A549 (cell line): Measurements from ENCODE around the gene MED14. TPM values are rescaled to one million over a fixed set of nuclear protein-coding genes. Genes with fewer than 3 reads are reported as not detected.

Experiments used
- ATAC-seq, 2 experiments: fragments of 200-7000 bp in 1 of 2; fragments of >200 bp in 1 of 2; cut with Nextera tagmentation in 1 of 2; cut with Tn5 transposase in 1 of 2; 3 replicates each; pipeline versions ENCODE4 v1.8.0 to v1.9.1; 2018 to 2020; ENCODE audit warnings: mild to moderate bottlenecking in 1 of 2, moderate library complexity in 1 of 2
- CTCF ChIA-PET: fragments of 300-600 bp; sonication (Branson Sonifier 250); formaldehyde crosslinking; extraction: SDS; loops from one replicate; lab custom pipeline; 2021; ENCODE audit warnings: antibody characterized with exemption, inconsistent platforms; lab: Yijun Ruan, JAX
- POLR2A ChIA-PET: fragments of 350-600 bp; formaldehyde crosslinking; extraction: SDS; loops from one replicate; lab custom pipeline; 2021; ENCODE audit warnings: antibody characterized with exemption, inconsistent platforms; lab: Yijun Ruan, JAX
- DNase-seq, 2 experiments: peaks; one replicate each; pipeline versions ENCODE4 v3.0.0 to v3.0.0-alpha.2; 2011 to 2016; ENCODE audit warnings: low read depth in 1 of 2, low spot score in 1 of 2
- FAIRE-seq: peaks from 2 replicates; lab custom pipeline; 2011; peaks lifted over from hg19 to GRCh38; lab: Jason Lieb, UNC
- H3K27ac ChIP-seq, 2 experiments: fragments of >200 bp; sonication (Bioruptor Twin); formaldehyde crosslinking; 3 replicates each; pipeline ENCODE4 v1.5.1; 2016 to 2017
- H3K4me1 ChIP-seq: fragments of >200 bp; sonication (Bioruptor Twin); formaldehyde crosslinking; 3 replicates; pipeline ENCODE4 v1.6.1; 2016
- H3K4me2 ChIP-seq: fragments of >200 bp; sonication (Bioruptor Twin); formaldehyde crosslinking; 3 replicates; pipeline ENCODE4 v1.6.1; 2016
- H3K4me3 ChIP-seq: fragments of >200 bp; sonication (Bioruptor Twin); formaldehyde crosslinking; 3 replicates; pipeline ENCODE4 v1.5.1; 2016
- H3K9me3 ChIP-seq: fragments of >200 bp; sonication (Bioruptor Twin); formaldehyde crosslinking; 3 replicates; pipeline ENCODE4 v1.6.1; 2016
- CHD4 ChIP-seq: fragments of 200-600 bp; sonication (generic); IDR thresholded peaks from 2 replicates; pipeline ENCODE4 v1.6.1; 2016; ENCODE audit warnings: antibody characterized with exemption, mild to moderate bottlenecking, borderline replicate concordance
- EP300 ChIP-seq, 2 experiments: fragments of >200 bp; sonication (Bioruptor Twin); formaldehyde crosslinking; IDR thresholded peaks; 2 replicates in 1 of 2; 3 replicates in 1 of 2; pipeline ENCODE4 v1.6.1; 2016 to 2017
- ESRRA ChIP-seq: fragments of 150-350 bp; IDR thresholded peaks from 2 replicates; pipeline ENCODE4 v1.6.1; 2014; ENCODE audit warnings: mild to moderate bottlenecking, low read length, borderline replicate concordance
- HDAC2 ChIP-seq: fragments of 200-600 bp; sonication (generic); IDR thresholded peaks from 2 replicates; pipeline ENCODE4 v1.6.1; 2016
- HOXA7 ChIP-seq: fragments of 250-450 bp; sonication (Bioruptor Pico); IDR thresholded peaks from 2 replicates; pipeline ENCODE4 v1.5.0; 2020; ENCODE audit warnings: mild to moderate bottlenecking, moderate library complexity
- MAX ChIP-seq: IDR thresholded peaks from 2 replicates; pipeline ENCODE4 v1.6.1; 2012
- RAD21 ChIP-seq, 2 experiments: fragments of >200 bp in 1 of 2; sonication (Bioruptor Twin) in 1 of 2; formaldehyde crosslinking in 1 of 2; IDR thresholded peaks in 1 of 2; conservative IDR thresholded peaks in 1 of 2; 2 replicates in 1 of 2; 3 replicates in 1 of 2; pipeline ENCODE4 v1.6.1; 2012 to 2018; ENCODE audit warnings: inconsistent platforms in 1 of 2
- REST ChIP-seq: fragments of 200-600 bp; sonication (generic); IDR thresholded peaks from 2 replicates; pipeline ENCODE4 v1.6.1; 2016; ENCODE audit warnings: antibody characterized with exemption, mild to moderate bottlenecking, moderate library complexity
- ZNF302 ChIP-seq: fragments of 250-450 bp; sonication (Bioruptor Pico); IDR thresholded peaks from 2 replicates; pipeline ENCODE4 v1.9.0; 2021; ENCODE audit warnings: inconsistent platforms, mild to moderate bottlenecking, moderate library complexity
- WGBS: methylation state at CpG from one replicate; pipeline ENCODE4 v1.1.6; 2017; ENCODE audit errors: missing lambda C conversion rate; 5-methylcytosine and 5-hydroxymethylcytosine counted together
- polyA plus RNA-seq, 4 experiments: library from polyadenylated mRNA; depleted of rRNA in 3 of 4; stranded (reverse); fragments of >200 nt; fragmentation: RNase III in 1 of 4; extraction: RNeasy Plus Mini Kit Qiagen cat#74134 plus additional on column Dnase treatment in 1 of 4; gene quantifications; 2 replicates in 3 of 4; 3 replicates in 1 of 4; pipeline ENCODE4 v1.2.3, GENCODE V29; 2011 to 2017
- TF ChIP-seq, protein P1 (sequence below): fragments of >200 bp; sonication (Bioruptor Twin); formaldehyde crosslinking; IDR thresholded peaks from 3 replicates; pipeline ENCODE4 v1.6.1; 2016
- TF ChIP-seq, protein P2 (sequence below): fragments of >200 bp; sonication (Bioruptor Twin); formaldehyde crosslinking; IDR thresholded peaks from 3 replicates; pipeline ENCODE4 v1.5.1; 2016
- TF ChIP-seq, protein P3 (sequence below): IDR thresholded peaks from 2 replicates; pipeline ENCODE4 v1.6.1; 2012
- TF ChIP-seq, protein P4 (sequence below): fragments of 250-450 bp; sonication (Bioruptor Pico); IDR thresholded peaks from 2 replicates; pipeline ENCODE4 v1.5.0; 2021; ENCODE audit warnings: mild to moderate bottlenecking, moderate library complexity, borderline replicate concordance

MED14 gene
- polyA plus RNA-seq, 2 of the 4 experiments (the other 2 are of a cell fraction): 26.8 to 62.0 TPM

DNA sequence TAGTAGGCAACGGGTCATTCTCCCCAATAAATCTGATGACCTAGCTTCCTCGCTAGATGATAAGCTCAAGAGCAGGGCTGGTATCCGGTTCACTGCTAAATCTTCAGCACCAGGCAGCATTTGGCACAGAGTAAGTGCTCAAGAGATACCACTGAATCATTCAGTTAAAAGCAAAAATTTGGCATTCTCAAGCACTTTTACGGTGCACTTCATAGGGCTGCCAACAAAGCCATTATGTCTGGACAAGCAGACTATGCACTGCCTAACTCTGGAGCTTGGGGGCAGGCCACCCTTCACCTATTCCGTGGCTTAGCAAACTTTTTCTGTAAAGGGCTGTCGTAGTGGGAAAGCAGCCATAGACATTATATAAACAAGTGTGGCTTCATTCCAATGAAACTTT, 64.2 kb downstream of the MED14 start:
- whole genome bisulfite sequencing: 78% methylated on average over 6 of the region's 6 CpGs
- Histone ChIP-seq H3K4me2 (no peak overlapping the region), H3K27ac (no peak overlapping the region), H3K4me3 (no peak overlapping the region), H3K4me1 (no peaks in the 10 kb centered on the region), H3K9me3 (no peaks in the 10 kb centered on the region)
- no peak for ATAC-seq
- POLR2A ChIA-PET: no interaction called here
- no peak for DNase-seq
- TF ChIP-seq MAX: no peak
- TF ChIP-seq, protein P1, sequence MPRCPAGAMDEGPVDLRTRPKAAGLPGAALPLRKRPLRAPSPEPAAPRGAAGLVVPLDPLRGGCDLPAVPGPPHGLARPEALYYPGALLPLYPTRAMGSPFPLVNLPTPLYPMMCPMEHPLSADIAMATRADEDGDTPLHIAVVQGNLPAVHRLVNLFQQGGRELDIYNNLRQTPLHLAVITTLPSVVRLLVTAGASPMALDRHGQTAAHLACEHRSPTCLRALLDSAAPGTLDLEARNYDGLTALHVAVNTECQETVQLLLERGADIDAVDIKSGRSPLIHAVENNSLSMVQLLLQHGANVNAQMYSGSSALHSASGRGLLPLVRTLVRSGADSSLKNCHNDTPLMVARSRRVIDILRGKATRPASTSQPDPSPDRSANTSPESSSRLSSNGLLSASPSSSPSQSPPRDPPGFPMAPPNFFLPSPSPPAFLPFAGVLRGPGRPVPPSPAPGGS: no peak
- no peak for FAIRE-seq
- CTCF ChIA-PET: interaction anchor here (0.8 kb wide), 1 partner anchor 18 kb away, joined by 3 read pairs; no protein-coding TSS in a partner anchor

DNA sequence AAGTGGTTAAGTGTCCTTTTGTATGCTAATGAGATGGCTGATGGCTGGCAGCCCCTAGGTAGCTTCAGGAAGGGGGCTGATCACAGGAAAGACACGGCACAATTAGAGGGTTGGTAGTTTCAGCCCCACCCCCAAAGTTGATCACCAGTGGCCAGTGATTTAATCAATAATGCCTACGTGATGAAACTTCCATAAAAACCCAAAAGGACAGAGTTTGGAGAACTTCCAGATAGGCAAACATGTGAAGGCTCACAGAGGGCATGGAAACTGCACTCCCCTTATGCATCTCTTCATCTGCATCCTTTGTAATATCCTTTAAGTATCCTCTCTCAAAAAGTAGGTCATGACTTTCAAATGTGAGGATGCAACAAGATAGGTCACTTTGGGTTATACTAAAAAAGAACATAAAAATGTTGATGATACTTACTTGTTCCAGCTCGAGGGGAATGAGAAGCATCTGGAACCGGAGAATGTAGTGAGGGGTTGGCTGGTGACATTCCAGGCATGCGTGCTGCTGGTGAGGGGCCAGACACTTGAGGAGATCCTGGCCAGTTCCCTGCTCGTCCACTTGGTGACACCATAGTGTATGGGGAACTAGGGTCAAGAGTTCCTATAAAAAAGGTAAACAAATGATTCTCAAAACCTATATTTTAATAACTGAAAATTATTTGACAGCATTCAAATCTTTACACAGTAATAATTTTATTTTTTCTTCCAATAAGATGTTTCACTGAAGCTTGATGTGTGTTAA, 71.3 kb downstream of the MED14 start:
- 65% methylated on average over 6 of the region's 6 CpGs for WGBS
- H3K4me1 ChIP-seq: no peaks in the 10 kb centered on the region
- ChIA-PET POLR2A (no interaction called here), CTCF (interaction anchor here (0.8 to 2.9 kb wide), 4 partner anchors 10 to 451 kb away, joined by 3 to 11 read pairs (median 4); no protein-coding TSS in a partner anchor)
- no peaks in the 10 kb centered on the region for H3K9me3 ChIP-seq
- no peak for TF ChIP-seq HOXA7 (CRISPR knock-in tag)
- TF ChIP-seq, protein P1: no peak
- no peak for TF ChIP-seq HDAC2
- peak in 1 of 2 experiments; percentile 33; a peak in 3 of 5 replicates for TF ChIP-seq RAD21 (conservative IDR thresholded peaks at IDR 0.05 in 1 of 2, IDR thresholded peaks at IDR 0.05 in 1 of 2)
- no peak for TF ChIP-seq ESRRA
- TF ChIP-seq, protein P2, sequence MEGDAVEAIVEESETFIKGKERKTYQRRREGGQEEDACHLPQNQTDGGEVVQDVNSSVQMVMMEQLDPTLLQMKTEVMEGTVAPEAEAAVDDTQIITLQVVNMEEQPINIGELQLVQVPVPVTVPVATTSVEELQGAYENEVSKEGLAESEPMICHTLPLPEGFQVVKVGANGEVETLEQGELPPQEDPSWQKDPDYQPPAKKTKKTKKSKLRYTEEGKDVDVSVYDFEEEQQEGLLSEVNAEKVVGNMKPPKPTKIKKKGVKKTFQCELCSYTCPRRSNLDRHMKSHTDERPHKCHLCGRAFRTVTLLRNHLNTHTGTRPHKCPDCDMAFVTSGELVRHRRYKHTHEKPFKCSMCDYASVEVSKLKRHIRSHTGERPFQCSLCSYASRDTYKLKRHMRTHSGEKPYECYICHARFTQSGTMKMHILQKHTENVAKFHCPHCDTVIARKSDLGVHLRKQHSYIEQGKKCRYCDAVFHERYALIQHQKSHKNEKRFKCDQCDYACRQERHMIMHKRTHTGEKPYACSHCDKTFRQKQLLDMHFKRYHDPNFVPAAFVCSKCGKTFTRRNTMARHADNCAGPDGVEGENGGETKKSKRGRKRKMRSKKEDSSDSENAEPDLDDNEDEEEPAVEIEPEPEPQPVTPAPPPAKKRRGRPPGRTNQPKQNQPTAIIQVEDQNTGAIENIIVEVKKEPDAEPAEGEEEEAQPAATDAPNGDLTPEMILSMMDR: peak; percentile 23; the same call in 1 of the 3 replicates
- TF ChIP-seq REST: no peak
- TF ChIP-seq CHD4: no peak
- TF ChIP-seq, protein P3, sequence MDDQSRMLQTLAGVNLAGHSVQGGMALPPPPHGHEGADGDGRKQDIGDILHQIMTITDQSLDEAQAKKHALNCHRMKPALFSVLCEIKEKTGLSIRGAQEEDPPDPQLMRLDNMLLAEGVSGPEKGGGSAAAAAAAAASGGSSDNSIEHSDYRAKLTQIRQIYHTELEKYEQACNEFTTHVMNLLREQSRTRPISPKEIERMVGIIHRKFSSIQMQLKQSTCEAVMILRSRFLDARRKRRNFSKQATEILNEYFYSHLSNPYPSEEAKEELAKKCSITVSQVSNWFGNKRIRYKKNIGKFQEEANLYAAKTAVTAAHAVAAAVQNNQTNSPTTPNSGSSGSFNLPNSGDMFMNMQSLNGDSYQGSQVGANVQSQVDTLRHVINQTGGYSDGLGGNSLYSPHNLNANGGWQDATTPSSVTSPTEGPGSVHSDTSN: no peak
- no peak for TF ChIP-seq ZNF302 (CRISPR knock-in tag)
- no peak for TF ChIP-seq EP300 (IDR thresholded peaks at IDR 0.05)
- TF ChIP-seq, protein P4, sequence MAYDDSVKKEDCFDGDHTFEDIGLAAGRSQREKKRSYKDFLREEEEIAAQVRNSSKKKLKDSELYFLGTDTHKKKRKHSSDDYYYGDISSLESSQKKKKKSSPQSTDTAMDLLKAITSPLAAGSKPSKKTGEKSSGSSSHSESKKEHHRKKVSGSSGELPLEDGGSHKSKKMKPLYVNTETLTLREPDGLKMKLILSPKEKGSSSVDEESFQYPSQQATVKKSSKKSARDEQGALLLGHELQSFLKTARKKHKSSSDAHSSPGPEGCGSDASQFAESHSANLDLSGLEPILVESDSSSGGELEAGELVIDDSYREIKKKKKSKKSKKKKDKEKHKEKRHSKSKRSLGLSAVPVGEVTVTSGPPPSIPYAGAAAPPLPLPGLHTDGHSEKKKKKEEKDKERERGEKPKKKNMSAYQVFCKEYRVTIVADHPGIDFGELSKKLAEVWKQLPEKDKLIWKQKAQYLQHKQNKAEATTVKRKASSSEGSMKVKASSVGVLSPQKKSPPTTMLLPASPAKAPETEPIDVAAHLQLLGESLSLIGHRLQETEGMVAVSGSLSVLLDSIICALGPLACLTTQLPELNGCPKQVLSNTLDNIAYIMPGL (CRISPR knock-in tag): no peak
- no peak overlapping the region for H3K4me3 ChIP-seq
- H3K4me2 ChIP-seq: no peak overlapping the region
- DNase-seq (peak in 1 of 2 experiments; percentile 39), ATAC-seq (peak; percentile 50 to 75; a peak in 3 of 6 replicates), FAIRE-seq (no peak)
- no peak overlapping the region for H3K27ac ChIP-seq
